HG03432 (cell line): Measurements from ENCODE around the gene XPO6.

Experiments
- ATAC-seq: cut with Tn5 transposase; IDR thresholded peaks from one replicate; pipeline ENCODE4 v1.9.1; 2021; ENCODE audit warnings: mild to moderate bottlenecking, moderate library complexity; ENCODE audit not compliant: unreplicated experiment

XPO6 gene

GRCh38 chr16:28091656-28092055 lies 120.1 kb downstream of the XPO6 start:
- no peak for ATAC-seq

- no peak for ATAC-seq
Observed at GRCh38 chr16:28090646-28091377, 121.0 kb downstream of the XPO6 start.

- ATAC-seq, result no peak
Observed at GRCh38 chr16:28089992-28090365, 121.8 kb downstream of the XPO6 start.

GRCh38 chr16:28089205-28089991 lies 122.4 kb downstream of the XPO6 start:
- ATAC-seq, result no peak

GRCh38 chr16:28087675-28088300 lies 124.0 kb downstream of the XPO6 start:
- no peak for ATAC-seq

GRCh38 chr16:28087140-28087660 lies 124.6 kb downstream of the XPO6 start:
- no peak for ATAC-seq

GRCh38 chr16:28086186-28087139 lies 125.3 kb downstream of the XPO6 start:
- no peak for ATAC-seq

- ATAC-seq, result no peak
Observed at GRCh38 chr16:28085389-28086171, 126.2 kb downstream of the XPO6 start.

- no peak for ATAC-seq
Observed at GRCh38 chr16:28084209-28084608, 127.6 kb downstream of the XPO6 start.

GRCh38 chr16:28082624-28083023 lies 129.1 kb downstream of the XPO6 start:
- ATAC-seq, result no peak

- no peak for ATAC-seq
Observed at GRCh38 chr16:28081391-28081968, 130.3 kb downstream of the XPO6 start.

- ATAC-seq, result no peak
Observed at GRCh38 chr16:28078261-28078660, 133.5 kb downstream of the XPO6 start.

GRCh38 chr16:28073836-28074235 lies 137.9 kb downstream of the XPO6 start:
- no peak for ATAC-seq

GRCh38 chr16:28072087-28072486 lies 139.7 kb downstream of the XPO6 start:
- no peak for ATAC-seq

- ATAC-seq, result no peak
Observed at GRCh38 chr16:28069971-28070794, 141.6 kb downstream of the XPO6 start.

GRCh38 chr16:28068976-28069375 lies 142.8 kb downstream of the XPO6 start:
- no peak for ATAC-seq

- ATAC-seq, result no peak
Observed at GRCh38 chr16:28067604-28068379, 144.0 kb downstream of the XPO6 start.
